ENCODE data around the gene ENTREP1. TPM values are rescaled to one million over a fixed set of nuclear protein-coding genes. Genes with fewer than 3 reads are reported as not detected.

The ENTREP1 gene
- polyA plus RNA-seq, 1 of the 3 experiments (the other 2 are of a cell fraction): not detected

DNA sequence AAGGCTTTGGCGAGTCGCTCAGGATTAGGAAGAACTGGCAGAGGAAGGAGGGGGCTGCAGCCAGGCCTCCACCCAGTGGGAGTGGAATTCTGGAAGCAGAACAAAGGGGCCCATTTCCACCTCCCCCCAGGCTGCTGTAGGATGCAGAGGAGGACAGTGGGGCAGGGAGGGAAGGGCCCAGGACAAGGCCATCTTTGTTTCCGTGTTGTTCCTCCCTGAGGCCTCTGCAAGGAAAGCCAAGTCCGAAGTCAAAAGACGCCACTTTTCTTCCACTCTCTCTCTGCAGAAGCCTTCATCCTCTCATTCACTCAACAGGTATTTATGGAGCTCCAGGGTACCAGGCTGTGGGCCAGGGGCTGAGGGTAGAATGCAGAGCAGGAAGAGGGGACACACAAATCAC is 70.7 kb downstream of the ENTREP1 start:
- WGBS (ENCODE audit: low lambda C conversion rate): 68% methylated on average over 3 of the region's 5 CpGs
- Histone ChIP-seq H3K27me3 (ENCODE audit: insufficient read depth) (no peaks in the 10 kb centered on the region), H3F3A (replicated peaks; ENCODE audit: insufficient read depth) (no peaks in the 10 kb centered on the region), H3K27ac (ENCODE audit: low read depth in 2 of 2, low read length in 1 of 2) (no peak overlapping the region), H2AFZ (ENCODE audit: low read depth) (no peak overlapping the region), H3K4me3 (ENCODE audit: low read depth in 2 of 2, low read length in 1 of 2) (no peak overlapping the region), H3K9me3 (no peaks in the 10 kb centered on the region), H4K20me1 (ENCODE audit: insufficient read depth) (no peaks in the 10 kb centered on the region), H3K9ac (no peak overlapping the region), H3K9me2 (no peaks in the 10 kb centered on the region), H3K79me2 (ENCODE audit: insufficient read depth) (no peaks in the 10 kb centered on the region), H3K4me2 (no peak overlapping the region), H3K36me3 (replicated peaks in 1 of 2; ENCODE audit: control insufficient read depth in 1 of 2, insufficient read depth in 2 of 2, low read length in 1 of 2) (no peaks in the 10 kb centered on the region), H3K4me1 (ENCODE audit: control insufficient read depth in 1 of 2, insufficient read depth in 2 of 2, low read depth in 1 of 2, low read length in 1 of 2) (no peaks in the 10 kb centered on the region)
- TF ChIP-seq SIN3A (IDR thresholded peaks at IDR 0.05; ENCODE audit: borderline replicate concordance, low read depth, low read length) (no peak), CHD2 (IDR thresholded peaks at IDR 0.05; ENCODE audit: low read length, partially characterized antibody) (no peak), GATA2 (CRISPR knock-in tag; IDR thresholded peaks at IDR 0.05) (no peak), GABPA (IDR thresholded peaks at IDR 0.05; ENCODE audit: low read depth) (no peak), FOXJ3 (CRISPR knock-in tag; IDR thresholded peaks at IDR 0.05) (no peak), FOXM1 (IDR thresholded peaks at IDR 0.05; ENCODE audit: low read depth) (no peak), POLR2AphosphoS5 (IDR thresholded peaks at IDR 0.05; ENCODE audit: low read depth, low read length) (no peak), EZH2phosphoT487 (IDR thresholded peaks at IDR 0.05; ENCODE audit: borderline replicate concordance, low read depth) (no peak), RAD21 (IDR thresholded peaks at IDR 0.05; ENCODE audit: low read length) (no peak), TAF1 (IDR thresholded peaks at IDR 0.05; ENCODE audit: borderline replicate concordance, low read depth, low read length) (no peak), JUND (IDR thresholded peaks at IDR 0.05) (no peak), RXRA (IDR thresholded peaks at IDR 0.05; ENCODE audit: borderline replicate concordance, low read depth) (no peak)
- TF ChIP-seq, protein P1, sequence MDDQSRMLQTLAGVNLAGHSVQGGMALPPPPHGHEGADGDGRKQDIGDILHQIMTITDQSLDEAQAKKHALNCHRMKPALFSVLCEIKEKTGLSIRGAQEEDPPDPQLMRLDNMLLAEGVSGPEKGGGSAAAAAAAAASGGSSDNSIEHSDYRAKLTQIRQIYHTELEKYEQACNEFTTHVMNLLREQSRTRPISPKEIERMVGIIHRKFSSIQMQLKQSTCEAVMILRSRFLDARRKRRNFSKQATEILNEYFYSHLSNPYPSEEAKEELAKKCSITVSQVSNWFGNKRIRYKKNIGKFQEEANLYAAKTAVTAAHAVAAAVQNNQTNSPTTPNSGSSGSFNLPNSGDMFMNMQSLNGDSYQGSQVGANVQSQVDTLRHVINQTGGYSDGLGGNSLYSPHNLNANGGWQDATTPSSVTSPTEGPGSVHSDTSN (IDR thresholded peaks at IDR 0.05): no peak
- TF ChIP-seq, protein P2, sequence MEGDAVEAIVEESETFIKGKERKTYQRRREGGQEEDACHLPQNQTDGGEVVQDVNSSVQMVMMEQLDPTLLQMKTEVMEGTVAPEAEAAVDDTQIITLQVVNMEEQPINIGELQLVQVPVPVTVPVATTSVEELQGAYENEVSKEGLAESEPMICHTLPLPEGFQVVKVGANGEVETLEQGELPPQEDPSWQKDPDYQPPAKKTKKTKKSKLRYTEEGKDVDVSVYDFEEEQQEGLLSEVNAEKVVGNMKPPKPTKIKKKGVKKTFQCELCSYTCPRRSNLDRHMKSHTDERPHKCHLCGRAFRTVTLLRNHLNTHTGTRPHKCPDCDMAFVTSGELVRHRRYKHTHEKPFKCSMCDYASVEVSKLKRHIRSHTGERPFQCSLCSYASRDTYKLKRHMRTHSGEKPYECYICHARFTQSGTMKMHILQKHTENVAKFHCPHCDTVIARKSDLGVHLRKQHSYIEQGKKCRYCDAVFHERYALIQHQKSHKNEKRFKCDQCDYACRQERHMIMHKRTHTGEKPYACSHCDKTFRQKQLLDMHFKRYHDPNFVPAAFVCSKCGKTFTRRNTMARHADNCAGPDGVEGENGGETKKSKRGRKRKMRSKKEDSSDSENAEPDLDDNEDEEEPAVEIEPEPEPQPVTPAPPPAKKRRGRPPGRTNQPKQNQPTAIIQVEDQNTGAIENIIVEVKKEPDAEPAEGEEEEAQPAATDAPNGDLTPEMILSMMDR (IDR thresholded peaks at IDR 0.05): no peak
- TF ChIP-seq, protein P3, sequence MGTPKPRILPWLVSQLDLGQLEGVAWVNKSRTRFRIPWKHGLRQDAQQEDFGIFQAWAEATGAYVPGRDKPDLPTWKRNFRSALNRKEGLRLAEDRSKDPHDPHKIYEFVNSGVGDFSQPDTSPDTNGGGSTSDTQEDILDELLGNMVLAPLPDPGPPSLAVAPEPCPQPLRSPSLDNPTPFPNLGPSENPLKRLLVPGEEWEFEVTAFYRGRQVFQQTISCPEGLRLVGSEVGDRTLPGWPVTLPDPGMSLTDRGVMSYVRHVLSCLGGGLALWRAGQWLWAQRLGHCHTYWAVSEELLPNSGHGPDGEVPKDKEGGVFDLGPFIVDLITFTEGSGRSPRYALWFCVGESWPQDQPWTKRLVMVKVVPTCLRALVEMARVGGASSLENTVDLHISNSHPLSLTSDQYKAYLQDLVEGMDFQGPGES (IDR thresholded peaks at IDR 0.05; ENCODE audit: low read depth, low read length): no peak
- TF ChIP-seq, protein P4, sequence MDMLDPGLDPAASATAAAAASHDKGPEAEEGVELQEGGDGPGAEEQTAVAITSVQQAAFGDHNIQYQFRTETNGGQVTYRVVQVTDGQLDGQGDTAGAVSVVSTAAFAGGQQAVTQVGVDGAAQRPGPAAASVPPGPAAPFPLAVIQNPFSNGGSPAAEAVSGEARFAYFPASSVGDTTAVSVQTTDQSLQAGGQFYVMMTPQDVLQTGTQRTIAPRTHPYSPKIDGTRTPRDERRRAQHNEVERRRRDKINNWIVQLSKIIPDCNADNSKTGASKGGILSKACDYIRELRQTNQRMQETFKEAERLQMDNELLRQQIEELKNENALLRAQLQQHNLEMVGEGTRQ (IDR thresholded peaks at IDR 0.05; ENCODE audit: borderline replicate concordance, low read depth, low read length): no peak
- TF ChIP-seq, protein P5, sequence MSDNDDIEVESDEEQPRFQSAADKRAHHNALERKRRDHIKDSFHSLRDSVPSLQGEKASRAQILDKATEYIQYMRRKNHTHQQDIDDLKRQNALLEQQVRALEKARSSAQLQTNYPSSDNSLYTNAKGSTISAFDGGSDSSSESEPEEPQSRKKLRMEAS (IDR thresholded peaks at IDR 0.05; ENCODE audit: low read depth): no peak
- POLR2A ChIA-PET: no interaction called here
- CTCF ChIA-PET: interaction anchor here (1.4 kb wide), 1 partner anchor 8 kb away, joined by 3 read pairs; no protein-coding TSS in a partner anchor
- no peak for DNase-seq
